GM23338 (cell line): Measurements from ENCODE around the gene CNIH3.

Experiments
- CREB1 ChIP-seq: fragments of 250-450 bp; sonication (Bioruptor Pico); IDR thresholded peaks from 2 replicates; pipeline ENCODE4 v1.5.0; 2020; ENCODE audit warnings: low read depth, mild to moderate bottlenecking, moderate library complexity
- EZH2 ChIP-seq: fragments of 200-600 bp; sonication (generic); IDR thresholded peaks from one replicate; pipeline ENCODE4 v1.8.0; 2017; ENCODE audit warnings: antibody characterized with exemption, mild to moderate bottlenecking, low read depth; ENCODE audit not compliant: unreplicated experiment
- EZH2phosphoT487 ChIP-seq: fragments of 200-600 bp; sonication (generic); IDR thresholded peaks from one replicate; pipeline ENCODE4 v1.8.1; 2018; ENCODE audit warnings: antibody characterized with exemption; ENCODE audit not compliant: unreplicated experiment
- JUNB ChIP-seq: IDR thresholded peaks from one replicate; pipeline ENCODE4 v1.6.1; 2016; ENCODE audit warnings: antibody characterized with exemption; ENCODE audit not compliant: unreplicated experiment
- NANOG ChIP-seq: IDR thresholded peaks from 2 replicates; pipeline ENCODE4 v1.6.1; 2016; ENCODE audit warnings: antibody characterized with exemption, borderline replicate concordance
- POLR2AphosphoS5 ChIP-seq: IDR thresholded peaks from 2 replicates; pipeline ENCODE4 v1.6.1; 2016; ENCODE audit warnings: antibody characterized with exemption, low read depth
- ZNF331 ChIP-seq: fragments of 250-450 bp; sonication (Bioruptor Pico); IDR thresholded peaks from 2 replicates; pipeline ENCODE4 v1.5.0; 2020; ENCODE audit warnings: low read depth, mild to moderate bottlenecking, moderate library complexity
- TF ChIP-seq, protein P1 (sequence below), 2 experiments: fragments of 200-600 bp in 1 of 2; sonication (generic) in 1 of 2; conservative IDR thresholded peaks; 2 replicates each; pipeline versions ENCODE4 v1.5.1 to v1.6.1; 2016 to 2017; ENCODE audit warnings: antibody characterized with exemption in 2 of 2, low read depth in 2 of 2, mild to moderate bottlenecking in 2 of 2, moderate library complexity in 1 of 2
- TF ChIP-seq, protein P2 (sequence below): IDR thresholded peaks from one replicate; pipeline ENCODE4 v1.6.1; 2018; ENCODE audit warnings: antibody characterized with exemption; ENCODE audit not compliant: unreplicated experiment

DNA sequence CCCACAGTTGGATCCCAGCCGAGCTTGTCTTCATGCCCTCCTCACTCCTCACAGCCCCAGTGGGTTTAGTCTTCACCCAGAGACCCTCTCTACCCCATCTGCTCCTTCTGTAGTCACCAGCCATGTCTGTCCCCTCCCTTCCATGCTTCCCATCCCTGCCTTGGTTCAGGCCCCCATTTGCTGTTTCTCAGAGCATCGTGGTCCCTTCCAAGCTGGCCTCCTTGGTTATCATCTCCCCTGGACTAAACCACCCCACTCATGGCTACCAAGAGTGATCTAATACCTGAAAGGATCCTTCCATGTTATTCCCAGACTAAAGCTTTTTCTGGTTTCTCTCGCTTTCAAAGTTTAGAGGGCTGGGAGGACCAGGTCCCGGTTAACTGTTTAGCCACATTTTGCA, 8.3 kb downstream of the CNIH3 start:
- TF ChIP-seq, protein P1, sequence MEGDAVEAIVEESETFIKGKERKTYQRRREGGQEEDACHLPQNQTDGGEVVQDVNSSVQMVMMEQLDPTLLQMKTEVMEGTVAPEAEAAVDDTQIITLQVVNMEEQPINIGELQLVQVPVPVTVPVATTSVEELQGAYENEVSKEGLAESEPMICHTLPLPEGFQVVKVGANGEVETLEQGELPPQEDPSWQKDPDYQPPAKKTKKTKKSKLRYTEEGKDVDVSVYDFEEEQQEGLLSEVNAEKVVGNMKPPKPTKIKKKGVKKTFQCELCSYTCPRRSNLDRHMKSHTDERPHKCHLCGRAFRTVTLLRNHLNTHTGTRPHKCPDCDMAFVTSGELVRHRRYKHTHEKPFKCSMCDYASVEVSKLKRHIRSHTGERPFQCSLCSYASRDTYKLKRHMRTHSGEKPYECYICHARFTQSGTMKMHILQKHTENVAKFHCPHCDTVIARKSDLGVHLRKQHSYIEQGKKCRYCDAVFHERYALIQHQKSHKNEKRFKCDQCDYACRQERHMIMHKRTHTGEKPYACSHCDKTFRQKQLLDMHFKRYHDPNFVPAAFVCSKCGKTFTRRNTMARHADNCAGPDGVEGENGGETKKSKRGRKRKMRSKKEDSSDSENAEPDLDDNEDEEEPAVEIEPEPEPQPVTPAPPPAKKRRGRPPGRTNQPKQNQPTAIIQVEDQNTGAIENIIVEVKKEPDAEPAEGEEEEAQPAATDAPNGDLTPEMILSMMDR (conservative IDR thresholded peaks at IDR 0.05; ENCODE audit: low read depth in 2 of 2), result no peak
- TF ChIP-seq POLR2AphosphoS5, result no peak
- TF ChIP-seq, protein P2, sequence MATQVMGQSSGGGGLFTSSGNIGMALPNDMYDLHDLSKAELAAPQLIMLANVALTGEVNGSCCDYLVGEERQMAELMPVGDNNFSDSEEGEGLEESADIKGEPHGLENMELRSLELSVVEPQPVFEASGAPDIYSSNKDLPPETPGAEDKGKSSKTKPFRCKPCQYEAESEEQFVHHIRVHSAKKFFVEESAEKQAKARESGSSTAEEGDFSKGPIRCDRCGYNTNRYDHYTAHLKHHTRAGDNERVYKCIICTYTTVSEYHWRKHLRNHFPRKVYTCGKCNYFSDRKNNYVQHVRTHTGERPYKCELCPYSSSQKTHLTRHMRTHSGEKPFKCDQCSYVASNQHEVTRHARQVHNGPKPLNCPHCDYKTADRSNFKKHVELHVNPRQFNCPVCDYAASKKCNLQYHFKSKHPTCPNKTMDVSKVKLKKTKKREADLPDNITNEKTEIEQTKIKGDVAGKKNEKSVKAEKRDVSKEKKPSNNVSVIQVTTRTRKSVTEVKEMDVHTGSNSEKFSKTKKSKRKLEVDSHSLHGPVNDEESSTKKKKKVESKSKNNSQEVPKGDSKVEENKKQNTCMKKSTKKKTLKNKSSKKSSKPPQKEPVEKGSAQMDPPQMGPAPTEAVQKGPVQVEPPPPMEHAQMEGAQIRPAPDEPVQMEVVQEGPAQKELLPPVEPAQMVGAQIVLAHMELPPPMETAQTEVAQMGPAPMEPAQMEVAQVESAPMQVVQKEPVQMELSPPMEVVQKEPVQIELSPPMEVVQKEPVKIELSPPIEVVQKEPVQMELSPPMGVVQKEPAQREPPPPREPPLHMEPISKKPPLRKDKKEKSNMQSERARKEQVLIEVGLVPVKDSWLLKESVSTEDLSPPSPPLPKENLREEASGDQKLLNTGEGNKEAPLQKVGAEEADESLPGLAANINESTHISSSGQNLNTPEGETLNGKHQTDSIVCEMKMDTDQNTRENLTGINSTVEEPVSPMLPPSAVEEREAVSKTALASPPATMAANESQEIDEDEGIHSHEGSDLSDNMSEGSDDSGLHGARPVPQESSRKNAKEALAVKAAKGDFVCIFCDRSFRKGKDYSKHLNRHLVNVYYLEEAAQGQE, result no peak
- TF ChIP-seq CREB1, result no peak
- no peak for TF ChIP-seq EZH2
- TF ChIP-seq EZH2phosphoT487, result no peak
- no peak for TF ChIP-seq JUNB
- TF ChIP-seq ZNF331 (CRISPR knock-in tag), result no peak
- TF ChIP-seq NANOG, result no peak
